Bone marrow (tissue), 2 donors: Measurements from ENCODE around the gene GPBAR1.
"Not testable (repeated sequence)": the region's sequence is repeated elsewhere in the genome, so short reads cannot be mapped to it uniquely, and the experiment has no call there.

Source experiments
- DNase-seq, 2 donors: peaks; one replicate each; lab custom pipeline; 2025; lab: John Stamatoyannopoulos, UW

Gene GPBAR1

GRCh38 chr2:218269900-218270720 lies 9.3 kb downstream of the GPBAR1 start, which contains the start of the genes AAMP and PNKD:
TSS of gene AAMP (minus strand) at chr2:218270137. CDS start at chr2:218270086, 51 bp downstream.
TSS of gene PNKD (plus strand) at chr2:218270519. CDS start at chr2:218270536, 17 bp downstream.
- peak; percentile 97 to 100 for DNase-seq

GRCh38 chr2:218270721-218271486 lies 10.1 kb downstream of the GPBAR1 start:
- DNase-seq = no peak

DNA sequence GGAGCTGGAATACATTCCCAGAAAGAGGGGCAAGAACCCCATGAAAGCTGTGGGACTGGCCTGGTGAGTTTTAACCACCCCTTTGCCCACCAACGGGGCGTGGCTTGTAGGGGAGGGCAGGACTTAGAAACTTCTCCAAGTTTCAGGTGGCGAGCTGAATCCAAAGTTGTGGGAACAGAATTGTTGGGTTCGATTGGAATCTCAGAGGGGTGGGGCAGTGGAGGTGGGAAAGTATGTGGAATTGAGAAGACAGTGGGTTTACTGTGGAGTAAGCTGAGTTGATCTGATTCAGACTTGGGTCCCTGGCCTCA lies 10.6 kb downstream of the GPBAR1 start:
- DNase-seq = no peak

- no peak for DNase-seq
Observed at GRCh38 chr2:218271865-218272530, 11.2 kb downstream of the GPBAR1 start.

DNA sequence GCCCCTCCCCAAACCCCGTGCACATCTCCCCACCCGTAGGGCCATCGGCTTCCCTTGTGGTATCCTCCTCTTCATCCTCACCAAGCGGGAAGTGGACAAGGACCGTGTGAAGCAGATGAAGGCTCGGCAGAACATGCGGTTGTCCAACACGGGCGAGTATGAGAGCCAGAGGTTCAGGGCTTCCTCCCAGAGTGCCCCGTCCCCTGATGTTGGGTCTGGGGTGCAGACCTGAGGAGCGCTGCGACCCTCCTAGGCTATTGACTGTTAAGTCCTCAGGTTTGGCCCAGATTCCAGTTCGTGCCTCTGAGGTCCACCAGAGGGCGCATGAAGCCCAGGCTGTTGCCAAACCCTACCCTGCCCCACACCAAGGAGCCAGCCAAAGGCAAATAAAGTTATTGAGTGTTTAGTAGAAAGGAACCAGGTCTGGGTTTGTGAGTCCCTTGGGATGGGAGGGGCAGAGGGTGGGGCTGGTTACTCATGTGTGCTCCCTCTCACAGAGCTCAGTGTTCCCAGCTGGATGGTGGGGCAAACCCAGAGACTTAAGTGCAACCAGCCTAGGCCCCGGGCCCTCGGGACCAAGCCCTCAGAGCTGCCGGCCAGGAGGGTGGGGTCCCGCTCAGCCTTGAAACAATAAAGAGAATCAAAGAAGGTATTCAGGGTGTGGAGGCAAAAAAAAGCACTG lies 11.9 kb downstream of the GPBAR1 start:
- DNase-seq = peak; percentile 53 to 71

- not testable (repeated sequence) for DNase-seq
Observed at GRCh38 chr2:218273214-218273907, 12.5 kb downstream of the GPBAR1 start.

DNA sequence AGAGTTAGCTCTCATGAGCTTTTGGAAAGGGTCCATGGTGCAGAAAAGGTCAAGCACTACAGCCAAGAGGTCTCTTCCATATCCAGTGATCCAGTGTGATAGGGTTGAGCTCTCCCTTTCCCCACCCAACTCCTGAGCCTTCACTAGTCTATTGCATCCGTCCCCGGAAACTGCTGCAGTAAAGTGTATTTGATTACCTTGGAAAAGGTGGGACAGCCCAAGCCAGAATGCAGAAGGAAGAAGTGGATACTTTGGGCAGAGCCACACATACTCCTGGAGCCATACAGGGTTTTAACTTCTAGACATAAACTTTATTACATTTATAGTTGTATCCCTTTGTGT lies 13.1 kb downstream of the GPBAR1 start:
- no peak for DNase-seq

DNA sequence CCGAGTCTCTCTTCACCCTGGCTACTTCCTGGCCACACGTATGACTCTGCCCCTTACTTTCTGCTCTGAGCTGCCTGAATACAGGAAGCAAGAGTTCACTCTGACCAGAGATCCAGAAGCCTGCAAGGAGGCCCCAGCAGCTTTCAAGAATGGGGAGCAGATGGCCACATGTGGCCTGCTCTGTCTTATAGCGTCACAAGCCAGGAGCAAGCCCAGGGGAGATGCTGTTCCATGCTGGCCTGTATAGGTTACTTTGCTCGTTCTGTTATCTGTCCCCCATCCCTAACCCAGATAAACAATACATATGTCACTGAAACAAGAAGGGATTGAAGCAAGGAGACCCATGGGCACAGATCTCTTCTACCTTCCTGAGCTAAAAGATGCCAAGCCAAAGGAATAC lies 13.8 kb downstream of the GPBAR1 start:
- DNase-seq = no peak

- DNase-seq = no peak
Observed at GRCh38 chr2:218275371-218276072, 14.7 kb downstream of the GPBAR1 start.

- DNase-seq = no peak
Observed at GRCh38 chr2:218276986-218277755, 16.4 kb downstream of the GPBAR1 start.

DNA sequence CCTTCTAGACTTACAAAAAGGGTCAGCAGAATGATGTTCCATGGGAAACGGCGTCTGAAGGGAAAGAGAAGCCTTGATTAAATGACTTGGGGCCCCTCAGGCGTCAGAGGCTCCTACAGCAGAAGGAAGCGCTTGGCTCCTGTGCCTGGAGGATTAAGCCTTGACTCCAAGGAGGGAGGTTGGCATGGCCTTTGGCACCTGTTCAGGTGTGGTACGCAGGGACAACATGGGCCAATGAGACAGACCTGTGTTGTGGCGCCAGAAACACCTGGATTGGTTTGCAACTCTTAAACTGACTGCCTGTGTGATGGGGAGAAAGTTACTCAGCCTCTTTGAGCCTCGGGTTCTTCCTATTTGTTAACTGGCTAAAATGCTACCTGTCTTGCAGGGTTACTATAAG lies 17.1 kb downstream of the GPBAR1 start:
- no peak for DNase-seq

GRCh38 chr2:218278531-218279360 lies 17.9 kb downstream of the GPBAR1 start:
- no peak for DNase-seq

DNA sequence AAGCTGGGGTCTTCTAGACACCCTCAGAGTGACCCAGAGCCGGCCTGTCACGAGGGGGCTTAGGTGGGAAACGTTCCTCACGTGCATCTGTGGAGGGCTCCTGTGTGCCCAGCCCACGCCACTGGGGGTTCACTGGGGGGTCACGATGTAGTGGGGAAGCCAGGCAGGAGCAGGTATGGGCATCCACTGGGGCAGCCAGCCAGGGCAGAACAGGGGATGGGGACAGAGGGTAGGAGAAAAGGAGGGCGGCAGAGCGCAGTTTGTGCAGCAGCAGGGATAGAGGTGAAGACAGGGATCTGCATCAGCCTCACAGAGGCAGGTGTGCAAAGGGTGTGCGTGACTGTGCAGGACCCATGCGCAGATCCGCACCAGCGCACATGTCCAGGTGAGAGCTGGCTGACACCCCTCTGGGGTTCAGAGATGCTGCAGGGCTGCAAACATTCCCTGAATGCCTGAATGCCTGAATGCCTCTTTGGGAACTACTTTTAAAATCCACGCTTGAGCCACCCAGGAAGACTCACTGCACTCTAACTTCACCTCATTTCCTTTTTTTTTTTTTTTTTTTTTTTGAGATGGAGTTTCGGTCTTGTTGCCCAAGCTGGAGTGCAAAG lies 19.6 kb downstream of the GPBAR1 start:
- DNase-seq = no peak

- no peak for DNase-seq
Observed at GRCh38 chr2:218281449-218281848, 20.6 kb downstream of the GPBAR1 start.

DNA sequence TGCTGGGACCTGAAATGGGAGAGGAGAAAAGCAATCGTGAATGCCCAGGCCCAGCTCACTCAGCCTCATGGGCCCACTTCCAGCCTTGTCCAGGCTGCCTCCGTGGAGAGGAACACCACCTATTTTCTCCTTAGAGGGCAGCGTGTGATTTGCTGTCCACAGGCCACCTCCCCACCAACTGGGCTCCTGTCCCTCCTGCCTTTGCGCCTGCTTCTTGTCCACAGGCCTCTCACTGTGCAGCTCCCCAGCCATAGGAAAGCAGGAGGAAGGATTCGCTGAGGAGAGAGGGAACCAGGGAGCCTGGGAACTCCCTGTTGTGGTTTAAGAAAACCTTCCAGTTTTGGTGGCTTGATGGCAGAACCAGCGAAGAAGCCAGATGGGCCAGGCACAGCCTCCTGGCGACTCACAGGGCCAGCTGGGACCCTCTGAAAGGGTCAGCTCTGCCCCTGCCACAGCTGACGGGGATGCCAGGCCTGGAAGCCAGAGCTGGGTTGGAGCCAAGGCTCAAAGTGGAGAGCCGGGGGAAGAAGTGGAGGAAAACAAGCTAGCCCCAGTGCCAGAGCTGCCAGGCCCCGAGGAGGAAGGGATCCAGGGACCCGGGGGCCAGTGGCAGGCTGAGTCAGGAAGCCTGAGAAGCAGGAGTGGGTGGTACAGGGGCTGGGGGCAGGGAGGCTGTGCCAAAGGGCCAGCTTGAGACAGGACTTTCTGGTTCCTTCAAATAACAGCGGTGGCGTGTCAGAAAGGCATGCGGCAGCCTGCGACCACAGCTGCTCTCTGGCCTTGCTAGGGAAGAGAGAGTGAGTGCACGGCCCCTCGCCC lies 21.6 kb downstream of the GPBAR1 start:
- no peak for DNase-seq

DNA sequence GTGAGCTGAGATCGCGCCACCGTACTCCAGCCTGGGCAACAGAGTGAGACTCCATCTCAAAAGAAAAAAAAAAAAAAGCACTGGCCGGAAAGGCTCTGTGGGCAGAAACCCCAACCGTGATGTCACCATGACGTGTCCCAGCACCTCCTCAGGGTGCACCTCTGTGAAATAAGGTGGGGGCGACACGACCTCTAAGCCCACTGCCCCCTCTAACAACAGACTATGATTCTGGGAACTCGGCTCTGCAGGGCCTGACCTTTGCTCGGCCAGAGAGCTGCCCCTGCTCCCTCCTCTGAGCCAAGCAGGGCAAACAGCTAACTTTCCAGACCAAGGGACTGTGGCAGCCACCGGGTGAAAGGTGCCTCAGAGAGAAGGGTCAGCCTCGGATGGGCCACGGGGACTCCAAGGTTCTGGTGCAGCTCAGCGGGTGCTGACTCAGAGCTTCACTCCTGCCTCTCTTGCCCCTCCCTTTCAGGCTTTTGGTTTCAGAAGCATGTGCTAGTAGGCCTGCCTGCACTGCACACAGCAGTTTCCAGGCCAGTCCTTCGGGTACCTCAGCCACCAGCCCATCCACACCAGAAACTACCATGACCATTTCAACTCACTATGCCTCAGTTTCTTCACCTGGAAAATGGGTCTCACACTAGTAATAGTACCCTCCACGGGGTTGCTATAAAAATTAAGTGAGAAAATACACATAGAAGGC lies 23.4 kb downstream of the GPBAR1 start:
- no peak for DNase-seq

- no peak for DNase-seq
Observed at GRCh38 chr2:218285604-218286003, 24.8 kb downstream of the GPBAR1 start.
